HL-60 (cell line): ENCODE measurements around the gene CTIF.

Experiments
- DNase-seq, 2 experiments: peaks; one replicate each; pipeline ENCODE4 v3.0.0-alpha.2; 2010 to 2020; ENCODE audit warnings: low read depth in 1 of 2, low spot score in 1 of 2
- H3K27ac ChIP-seq: fragments of 250-450 bp; sonication (Bioruptor Pico); replicated peaks from 2 replicates; pipeline ENCODE4 v1.5.1; 2020; ENCODE audit warnings: mild to moderate bottlenecking, moderate library complexity
- H3K27me3 ChIP-seq: fragments of 250-450 bp; sonication (Bioruptor Pico); 2 replicates; pipeline ENCODE4 v1.5.1; 2021; ENCODE audit warnings: mild to moderate bottlenecking, moderate library complexity; ENCODE audit not compliant: insufficient read depth, poor library complexity, severe bottlenecking
- H3K4me3 ChIP-seq: replicated peaks from 2 replicates; pipeline ENCODE4 v1.5.1; 2011; ENCODE audit warnings: mild to moderate bottlenecking, control low read depth, low read length; ENCODE audit not compliant: insufficient read depth
- CTCF ChIP-seq: IDR thresholded peaks from one replicate; pipeline ENCODE4 v1.5.1; 2011; ENCODE audit warnings: low read length, control low read depth, inconsistent platforms; ENCODE audit not compliant: insufficient read depth
- GABPA ChIP-seq: IDR thresholded peaks from 2 replicates; pipeline ENCODE4 v1.6.1; 2012; ENCODE audit warnings: low read depth
- POLR2AphosphoS5 ChIP-seq: IDR thresholded peaks from 2 replicates; pipeline ENCODE4 v1.6.1; 2012; ENCODE audit warnings: low read depth
- REST ChIP-seq: IDR thresholded peaks from 2 replicates; pipeline ENCODE4 v1.6.1; 2012; ENCODE audit warnings: low read depth; ENCODE audit not compliant: insufficient replicate concordance
- SPI1 ChIP-seq: IDR thresholded peaks from 2 replicates; pipeline ENCODE4 v1.6.1; 2012; ENCODE audit warnings: low read depth, mild to moderate bottlenecking, borderline replicate concordance

The CTIF gene

GRCh38 chr18:48661421-48661820, 122.6 kb downstream of the CTIF start:
- H3K27me3 ChIP-seq, result no peaks in the 10 kb centered on the region
- no peak overlapping the region for H3K4me3 ChIP-seq
- TF ChIP-seq REST (no peak), SPI1 (no peak), GABPA (no peak), CTCF (no peak), POLR2AphosphoS5 (no peak)
- DNase-seq, result no peak
- peak overlapping the region; percentile 65; the same call in 1 of the 2 replicates for H3K27ac ChIP-seq

GRCh38 chr18:48662011-48662661, 123.3 kb downstream of the CTIF start:
- Histone ChIP-seq H3K4me3 (no peak overlapping the region), H3K27me3 (no peaks in the 10 kb centered on the region), H3K27ac (peak overlapping the region; percentile 65)
- TF ChIP-seq POLR2AphosphoS5 (no peak), REST (no peak), SPI1 (no peak), GABPA (no peak), CTCF (no peak)
- peak; percentile 71 to 92 for DNase-seq

- TF ChIP-seq SPI1, result no peak
- no peak for TF ChIP-seq POLR2AphosphoS5
- no peak for TF ChIP-seq GABPA
- TF ChIP-seq REST, result no peak
- no peak for TF ChIP-seq CTCF
- H3K27ac ChIP-seq, result no peak overlapping the region
- no peak overlapping the region for H3K4me3 ChIP-seq
Observed at GRCh38 chr18:48663096-48663930, 124.5 kb downstream of the CTIF start.

More at GRCh38 chr18:48663096-48663930, 124.5 kb downstream of the CTIF start:
- DNase-seq, result no peak
- no peaks in the 10 kb centered on the region for H3K27me3 ChIP-seq
